SU-DHL-6 (cell line): Measurements from ENCODE around the gene DOCK1.

ENCODE experiments used
- H2AFZ ChIP-seq: fragments of 200-600 bp; sonication (generic); 2 replicates; pipeline ENCODE4 v1.6.1; 2014; ENCODE audit warnings: low read depth, mild to moderate bottlenecking, moderate library complexity, mixed read lengths, antibody characterized with exemption, low read length; ENCODE audit not compliant: severe bottlenecking
- H3F3A ChIP-seq: fragments of 200-600 bp; shearing (Covaris generic); 2 replicates; pipeline ENCODE4 v1.6.0; 2016; ENCODE audit warnings: antibody characterized with exemption, mild to moderate bottlenecking; ENCODE audit not compliant: insufficient read depth
- H3K27ac ChIP-seq: fragments of 200-600 bp; sonication (generic); 2 replicates; pipeline ENCODE4 v1.5.1; 2016; ENCODE audit warnings: low read depth, mild to moderate bottlenecking, low read length, moderate library complexity, mixed read lengths
- H3K27me3 ChIP-seq: fragments of 200-600 bp; sonication (generic), shearing (Covaris generic); 2 replicates; pipeline ENCODE4 v1.6.0; 2014; ENCODE audit warnings: mild to moderate bottlenecking, low read length
- H3K36me3 ChIP-seq: fragments of 200-600 bp; sonication (generic); 2 replicates; pipeline ENCODE4 v1.6.1; 2014; ENCODE audit warnings: mild to moderate bottlenecking, low read length, mixed read lengths
- H3K4me2 ChIP-seq: fragments of 300-600, 200-600 bp; shearing (Covaris generic), sonication (generic); 2 replicates; pipeline ENCODE4 v1.6.0; 2014; ENCODE audit warnings: low read length, low read depth, mild to moderate bottlenecking; ENCODE audit not compliant: poor library complexity, severe bottlenecking
- H3K4me3 ChIP-seq: fragments of 200-600 bp; sonication (generic); 2 replicates; pipeline ENCODE4 v1.5.1; 2014; ENCODE audit warnings: antibody characterized with exemption, low read length, mild to moderate bottlenecking, mixed read lengths; ENCODE audit not compliant: insufficient read depth, poor library complexity, severe bottlenecking
- H3K79me2 ChIP-seq: fragments of 200-600 bp; sonication (generic); 2 replicates; pipeline ENCODE4 v1.6.1; 2014; ENCODE audit warnings: mild to moderate bottlenecking, low read length, moderate library complexity; ENCODE audit not compliant: insufficient read depth
- H3K9ac ChIP-seq: fragments of 200-600 bp; sonication (generic); 2 replicates; pipeline ENCODE4 v1.7.0; 2014; ENCODE audit warnings: mild to moderate bottlenecking, low read length
- H3K9me2 ChIP-seq: fragments of 200-600 bp; sonication (generic); replicated peaks from 2 replicates; pipeline ENCODE4 v1.6.1; 2014; ENCODE audit warnings: low read length; ENCODE audit not compliant: insufficient read depth
- H3K9me3 ChIP-seq: fragments of 200-600 bp; sonication (generic); 2 replicates; pipeline ENCODE4 v1.6.1; 2014; ENCODE audit warnings: low read length, mixed read lengths; ENCODE audit not compliant: insufficient read depth
- H4K20me1 ChIP-seq: fragments of 200-600 bp; sonication (generic); 2 replicates; pipeline ENCODE4 v1.6.1; 2014; ENCODE audit warnings: low read depth, mild to moderate bottlenecking, antibody characterized with exemption, low read length, moderate library complexity, mixed read lengths
- EZH2phosphoT487 ChIP-seq: fragments of 200-600 bp; sonication (generic), shearing (Covaris generic); conservative IDR thresholded peaks from 2 replicates; pipeline ENCODE4 v1.6.1; 2018; ENCODE audit warnings: mild to moderate bottlenecking, antibody characterized with exemption, low read length, moderate library complexity, mixed read lengths
- TF ChIP-seq, protein P1 (sequence below): fragments of 200-600 bp; sonication (generic); IDR thresholded peaks from one replicate; pipeline ENCODE4 v1.5.1; 2017; ENCODE audit warnings: antibody characterized with exemption, mild to moderate bottlenecking, low read length, moderate library complexity; ENCODE audit not compliant: insufficient read depth, poor library complexity, severe bottlenecking

DOCK1 gene

DNA sequence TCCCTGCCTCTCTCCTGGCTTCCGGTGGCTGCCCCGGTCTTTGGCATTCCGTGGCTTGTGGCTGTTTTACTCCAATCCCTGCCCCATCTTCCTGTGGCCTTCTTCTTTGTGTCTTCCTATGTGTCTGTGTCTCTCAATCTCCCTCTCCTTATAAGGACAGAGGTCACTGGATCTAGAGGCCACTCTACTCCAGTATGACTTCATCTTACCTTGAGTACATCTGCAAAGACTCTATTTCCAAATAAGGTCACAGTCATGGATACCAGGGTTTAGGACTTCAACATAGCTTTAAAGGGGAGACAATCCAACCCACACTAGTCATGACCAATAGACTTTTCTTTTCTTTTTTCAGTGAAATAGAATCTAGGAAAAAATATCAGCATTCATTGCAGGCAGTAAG, 444.5 kb downstream of the DOCK1 start:
- no peaks in the 10 kb centered on the region for H3K79me2 ChIP-seq
- TF ChIP-seq, protein P1, sequence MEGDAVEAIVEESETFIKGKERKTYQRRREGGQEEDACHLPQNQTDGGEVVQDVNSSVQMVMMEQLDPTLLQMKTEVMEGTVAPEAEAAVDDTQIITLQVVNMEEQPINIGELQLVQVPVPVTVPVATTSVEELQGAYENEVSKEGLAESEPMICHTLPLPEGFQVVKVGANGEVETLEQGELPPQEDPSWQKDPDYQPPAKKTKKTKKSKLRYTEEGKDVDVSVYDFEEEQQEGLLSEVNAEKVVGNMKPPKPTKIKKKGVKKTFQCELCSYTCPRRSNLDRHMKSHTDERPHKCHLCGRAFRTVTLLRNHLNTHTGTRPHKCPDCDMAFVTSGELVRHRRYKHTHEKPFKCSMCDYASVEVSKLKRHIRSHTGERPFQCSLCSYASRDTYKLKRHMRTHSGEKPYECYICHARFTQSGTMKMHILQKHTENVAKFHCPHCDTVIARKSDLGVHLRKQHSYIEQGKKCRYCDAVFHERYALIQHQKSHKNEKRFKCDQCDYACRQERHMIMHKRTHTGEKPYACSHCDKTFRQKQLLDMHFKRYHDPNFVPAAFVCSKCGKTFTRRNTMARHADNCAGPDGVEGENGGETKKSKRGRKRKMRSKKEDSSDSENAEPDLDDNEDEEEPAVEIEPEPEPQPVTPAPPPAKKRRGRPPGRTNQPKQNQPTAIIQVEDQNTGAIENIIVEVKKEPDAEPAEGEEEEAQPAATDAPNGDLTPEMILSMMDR, result no peak
- no peak for TF ChIP-seq EZH2phosphoT487
- H2AFZ ChIP-seq, result no peak overlapping the region
- no peaks in the 10 kb centered on the region for H3K9me3 ChIP-seq
- H3F3A ChIP-seq, result no peaks in the 10 kb centered on the region
- no peaks in the 10 kb centered on the region for H4K20me1 ChIP-seq
- H3K4me2 ChIP-seq, result no peak overlapping the region
- H3K9ac ChIP-seq, result no peak overlapping the region
- H3K36me3 ChIP-seq, result no peaks in the 10 kb centered on the region
- H3K27me3 ChIP-seq, result no peaks in the 10 kb centered on the region
- no peak overlapping the region for H3K27ac ChIP-seq
- no peaks in the 10 kb centered on the region for H3K9me2 ChIP-seq
- no peak overlapping the region for H3K4me3 ChIP-seq

DNA sequence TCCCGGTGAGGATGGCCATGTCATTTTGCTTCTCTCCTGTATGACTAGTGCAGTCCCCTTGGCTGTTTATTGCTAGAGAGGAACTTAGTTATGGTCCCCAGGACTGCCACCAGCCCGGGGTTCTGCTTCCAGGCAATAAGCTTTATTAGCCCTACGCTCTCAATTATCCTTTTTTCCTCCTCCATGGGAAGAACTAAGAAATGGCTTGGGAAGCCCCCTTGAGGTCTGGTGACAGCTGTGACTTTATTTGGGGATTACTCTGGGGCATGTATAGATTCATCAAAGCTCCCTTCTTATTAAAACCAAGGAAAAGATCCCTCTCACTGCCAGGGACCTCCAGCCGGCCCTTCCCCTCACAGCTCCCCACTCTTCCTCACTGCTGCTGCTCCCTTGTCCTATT, 446.3 kb downstream of the DOCK1 start:
- Histone ChIP-seq H3K27ac (no peak overlapping the region), H3K4me2 (no peak overlapping the region), H3K9me2 (no peaks in the 10 kb centered on the region), H3K36me3 (no peaks in the 10 kb centered on the region), H3K9me3 (no peaks in the 10 kb centered on the region), H4K20me1 (no peaks in the 10 kb centered on the region), H3K27me3 (no peaks in the 10 kb centered on the region), H3K4me3 (no peak overlapping the region), H3K79me2 (no peaks in the 10 kb centered on the region), H3K9ac (no peak overlapping the region), H3F3A (no peaks in the 10 kb centered on the region), H2AFZ (no peak overlapping the region)
- TF ChIP-seq, protein P1, result no peak
- TF ChIP-seq EZH2phosphoT487, result no peak

DNA sequence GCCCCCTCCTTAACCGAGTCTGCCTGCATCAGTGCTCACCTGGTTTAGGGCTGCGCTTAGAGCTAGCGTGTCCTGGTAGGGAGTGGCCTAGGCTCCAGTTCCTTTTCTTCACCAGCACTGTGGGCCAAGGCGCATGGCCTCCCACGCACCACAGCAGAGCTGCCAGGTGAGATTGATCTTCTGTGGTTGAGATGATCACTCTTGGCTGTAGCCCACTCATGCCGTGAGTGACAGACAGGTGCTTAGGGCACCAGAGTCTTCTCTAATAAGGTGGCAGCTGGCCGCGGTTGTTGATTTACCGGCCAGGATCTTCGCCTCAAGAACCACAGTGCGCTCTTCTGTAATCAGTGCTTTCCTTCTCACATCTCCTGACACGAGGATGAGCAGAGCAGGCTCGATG, 448.3 kb downstream of the DOCK1 start:
- Histone ChIP-seq H3K79me2 (no peaks in the 10 kb centered on the region), H3K27me3 (no peaks in the 10 kb centered on the region), H3K9ac (no peak overlapping the region), H3K4me3 (no peak overlapping the region), H3K27ac (no peak overlapping the region), H3K36me3 (no peaks in the 10 kb centered on the region), H3K9me3 (no peaks in the 10 kb centered on the region), H3K4me2 (no peak overlapping the region), H4K20me1 (no peaks in the 10 kb centered on the region), H3F3A (no peaks in the 10 kb centered on the region), H3K9me2 (no peaks in the 10 kb centered on the region), H2AFZ (no peak overlapping the region)
- TF ChIP-seq EZH2phosphoT487, result no peak
- TF ChIP-seq, protein P1, result no peak

DNA sequence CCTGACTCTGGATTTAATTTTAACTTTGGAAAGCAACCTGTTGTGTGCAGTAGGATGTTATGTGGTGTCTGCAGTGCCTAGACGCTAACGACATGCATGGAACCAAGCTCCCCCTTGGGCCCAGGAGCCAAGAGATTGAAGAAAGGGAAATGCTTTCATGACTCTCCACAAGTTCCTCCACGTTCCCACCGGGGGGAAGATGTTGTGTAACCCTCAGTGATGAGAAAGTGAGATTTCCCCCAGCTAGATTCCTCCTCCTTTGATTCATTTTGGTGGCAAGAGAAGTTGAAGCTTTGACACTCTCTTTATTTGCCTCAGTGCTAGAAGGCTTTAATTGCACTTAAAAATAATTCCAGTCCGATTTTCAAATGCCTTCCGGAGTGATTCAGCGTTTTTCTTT, 449.0 kb downstream of the DOCK1 start:
- H2AFZ ChIP-seq, result no peak overlapping the region
- H3K4me3 ChIP-seq, result no peak overlapping the region
- no peaks in the 10 kb centered on the region for H3K9me2 ChIP-seq
- no peaks in the 10 kb centered on the region for H3K36me3 ChIP-seq
- H3K4me2 ChIP-seq, result no peak overlapping the region
- TF ChIP-seq EZH2phosphoT487, result no peak
- TF ChIP-seq, protein P1, result no peak
- H3F3A ChIP-seq, result no peaks in the 10 kb centered on the region
- H3K27me3 ChIP-seq, result no peaks in the 10 kb centered on the region
- no peaks in the 10 kb centered on the region for H4K20me1 ChIP-seq
- no peaks in the 10 kb centered on the region for H3K9me3 ChIP-seq
- H3K79me2 ChIP-seq, result no peaks in the 10 kb centered on the region
- no peak overlapping the region for H3K27ac ChIP-seq
- H3K9ac ChIP-seq, result no peak overlapping the region
